GM23338 (cell line): Measurements from ENCODE around the gene FARSB. TPM values are rescaled to one million over a fixed set of nuclear protein-coding genes. Genes with fewer than 3 reads are reported as not detected.

Experiments used
- ATAC-seq: fragments of 200-7000 bp; cut with Tn5 transposase; 3 replicates; pipeline ENCODE4 v1.9.1; 2020
- DNase-seq: peaks from one replicate; pipeline ENCODE4 v3.0.0-alpha.2; 2015; ENCODE audit warnings: low spot score
- H2AFZ ChIP-seq: fragments of 200-600 bp; sonication (generic); 2 replicates; pipeline ENCODE4 v1.8.0; 2016; ENCODE audit warnings: antibody characterized with exemption, mild to moderate bottlenecking, moderate library complexity
- H3F3A ChIP-seq: fragments of 200-600 bp; sonication (generic); replicated peaks from 2 replicates; pipeline ENCODE4 v1.8.0; 2017; ENCODE audit warnings: antibody characterized with exemption, mixed run types, low read depth
- H3K27ac ChIP-seq: fragments of 200-600 bp; sonication (generic); 2 replicates; pipeline ENCODE4 v1.6.1; 2016; ENCODE audit warnings: low read depth
- H3K27me3 ChIP-seq: fragments of 200-600 bp; sonication (generic); 2 replicates; pipeline ENCODE4 v1.8.0; 2016; ENCODE audit warnings: mild to moderate bottlenecking, mixed run types, moderate library complexity; ENCODE audit not compliant: insufficient read depth
- H3K36me3 ChIP-seq: fragments of 200-600 bp; sonication (generic); 2 replicates; pipeline ENCODE4 v1.8.0; 2016; ENCODE audit warnings: mild to moderate bottlenecking; ENCODE audit not compliant: insufficient read depth
- H3K4me1 ChIP-seq: fragments of 200-600 bp; sonication (generic); 2 replicates; pipeline ENCODE4 v1.8.0; 2016; ENCODE audit warnings: mild to moderate bottlenecking, moderate library complexity; ENCODE audit not compliant: insufficient read depth
- H3K4me2 ChIP-seq: fragments of 200-600 bp; sonication (generic); 2 replicates; pipeline ENCODE4 v1.7.1; 2017; ENCODE audit warnings: mixed run types
- H3K4me3 ChIP-seq: fragments of 200-600 bp; sonication (generic); 2 replicates; pipeline ENCODE4 v1.6.1; 2016; ENCODE audit warnings: mixed run types
- H3K79me2 ChIP-seq: fragments of 200-600 bp; sonication (generic); replicated peaks from 2 replicates; pipeline ENCODE4 v1.8.0; 2017; ENCODE audit warnings: mild to moderate bottlenecking; ENCODE audit not compliant: insufficient read depth
- H3K9me2 ChIP-seq: fragments of 200-600 bp; sonication (generic); 2 replicates; pipeline ENCODE4 v1.8.0; 2017; ENCODE audit not compliant: insufficient read depth
- H4K20me1 ChIP-seq: fragments of 200-600 bp; sonication (generic); replicated peaks from 2 replicates; pipeline ENCODE4 v1.8.0; 2017; ENCODE audit warnings: mild to moderate bottlenecking; ENCODE audit not compliant: insufficient read depth
- H3K27ac Mint-ChIP-seq: 2 replicates; pipeline ENCODE4 v1.8.0; 2020; ENCODE audit warnings: inconsistent platforms, mild to moderate bottlenecking, moderate library complexity, mixed read lengths
- H3K27me3 Mint-ChIP-seq: 3 replicates; pipeline ENCODE4 v1.8.0; 2022; ENCODE audit warnings: low read depth, mild to moderate bottlenecking, moderate library complexity, mixed read lengths, inconsistent platforms; ENCODE audit not compliant: insufficient read depth, poor library complexity
- H3K36me3 Mint-ChIP-seq: 3 replicates; pipeline ENCODE4 v1.8.0; 2021; ENCODE audit warnings: low read depth, mild to moderate bottlenecking, inconsistent platforms, moderate library complexity, mixed read lengths
- H3K4me1 Mint-ChIP-seq: 3 replicates; pipeline ENCODE4 v1.8.0; 2020; ENCODE audit warnings: mild to moderate bottlenecking, inconsistent platforms, mixed read lengths
- H3K4me3 Mint-ChIP-seq: 3 replicates; pipeline ENCODE4 v1.8.0; 2021; ENCODE audit warnings: moderate library complexity, mild to moderate bottlenecking, inconsistent platforms, mixed read lengths
- H3K9me3 Mint-ChIP-seq: 3 replicates; pipeline ENCODE4 v1.8.0; 2020; ENCODE audit warnings: moderate library complexity, mild to moderate bottlenecking, inconsistent platforms, mixed read lengths
- EZH2 ChIP-seq: fragments of 200-600 bp; sonication (generic); IDR thresholded peaks from one replicate; pipeline ENCODE4 v1.8.0; 2017; ENCODE audit warnings: antibody characterized with exemption, mild to moderate bottlenecking, low read depth; ENCODE audit not compliant: unreplicated experiment
- ZNF114 ChIP-seq: fragments of 250-450 bp; sonication (Bioruptor Pico); IDR thresholded peaks from 2 replicates; pipeline ENCODE4 v1.5.0; 2020; ENCODE audit warnings: mild to moderate bottlenecking, moderate library complexity
- polyA plus RNA-seq: library from polyadenylated mRNA; unstranded; fragments of >200 nt; fragmentation: Nextera tagmentation; extraction: Ambion mirVana; gene quantifications from 2 replicates; pipeline ENCODE4 v1.2.1, GENCODE V29; 2016
- total RNA-seq: library from RNA; depleted of rRNA; stranded (reverse); fragments of >200 nt; shearing (Covaris generic); gene quantifications from 2 replicates; pipeline ENCODE4 v1.2.3, GENCODE V29; 2014
- TF ChIP-seq, protein P1 (sequence below): fragments of 250-450 bp; sonication (Bioruptor Pico); IDR thresholded peaks from 2 replicates; pipeline ENCODE4 v1.5.0; 2020; ENCODE audit warnings: mild to moderate bottlenecking, moderate library complexity

Gene FARSB
- total and polyA plus RNA-seq, 2 experiments from 2014 or later, result 32.5 to 40.0 TPM

DNA sequence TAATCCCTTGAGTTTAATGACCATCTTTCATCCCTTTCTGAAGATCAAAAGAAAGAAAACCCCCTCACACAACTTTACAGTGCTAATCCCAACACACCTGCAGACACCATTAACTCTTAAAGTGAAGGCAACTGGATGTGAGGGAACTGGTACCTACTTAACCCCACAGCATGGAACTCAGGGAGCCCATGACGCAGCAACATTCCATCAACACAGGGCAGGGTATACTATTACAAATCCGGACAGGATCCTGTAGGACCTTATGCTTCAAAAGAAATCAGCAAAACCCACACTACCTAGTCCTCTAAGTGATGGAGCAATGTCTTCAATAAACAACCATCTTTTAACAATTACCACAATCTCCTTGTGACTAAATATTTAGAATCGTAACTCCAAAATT lies 78.6 kb downstream of the FARSB start (continued):
- TF ChIP-seq, protein P1, sequence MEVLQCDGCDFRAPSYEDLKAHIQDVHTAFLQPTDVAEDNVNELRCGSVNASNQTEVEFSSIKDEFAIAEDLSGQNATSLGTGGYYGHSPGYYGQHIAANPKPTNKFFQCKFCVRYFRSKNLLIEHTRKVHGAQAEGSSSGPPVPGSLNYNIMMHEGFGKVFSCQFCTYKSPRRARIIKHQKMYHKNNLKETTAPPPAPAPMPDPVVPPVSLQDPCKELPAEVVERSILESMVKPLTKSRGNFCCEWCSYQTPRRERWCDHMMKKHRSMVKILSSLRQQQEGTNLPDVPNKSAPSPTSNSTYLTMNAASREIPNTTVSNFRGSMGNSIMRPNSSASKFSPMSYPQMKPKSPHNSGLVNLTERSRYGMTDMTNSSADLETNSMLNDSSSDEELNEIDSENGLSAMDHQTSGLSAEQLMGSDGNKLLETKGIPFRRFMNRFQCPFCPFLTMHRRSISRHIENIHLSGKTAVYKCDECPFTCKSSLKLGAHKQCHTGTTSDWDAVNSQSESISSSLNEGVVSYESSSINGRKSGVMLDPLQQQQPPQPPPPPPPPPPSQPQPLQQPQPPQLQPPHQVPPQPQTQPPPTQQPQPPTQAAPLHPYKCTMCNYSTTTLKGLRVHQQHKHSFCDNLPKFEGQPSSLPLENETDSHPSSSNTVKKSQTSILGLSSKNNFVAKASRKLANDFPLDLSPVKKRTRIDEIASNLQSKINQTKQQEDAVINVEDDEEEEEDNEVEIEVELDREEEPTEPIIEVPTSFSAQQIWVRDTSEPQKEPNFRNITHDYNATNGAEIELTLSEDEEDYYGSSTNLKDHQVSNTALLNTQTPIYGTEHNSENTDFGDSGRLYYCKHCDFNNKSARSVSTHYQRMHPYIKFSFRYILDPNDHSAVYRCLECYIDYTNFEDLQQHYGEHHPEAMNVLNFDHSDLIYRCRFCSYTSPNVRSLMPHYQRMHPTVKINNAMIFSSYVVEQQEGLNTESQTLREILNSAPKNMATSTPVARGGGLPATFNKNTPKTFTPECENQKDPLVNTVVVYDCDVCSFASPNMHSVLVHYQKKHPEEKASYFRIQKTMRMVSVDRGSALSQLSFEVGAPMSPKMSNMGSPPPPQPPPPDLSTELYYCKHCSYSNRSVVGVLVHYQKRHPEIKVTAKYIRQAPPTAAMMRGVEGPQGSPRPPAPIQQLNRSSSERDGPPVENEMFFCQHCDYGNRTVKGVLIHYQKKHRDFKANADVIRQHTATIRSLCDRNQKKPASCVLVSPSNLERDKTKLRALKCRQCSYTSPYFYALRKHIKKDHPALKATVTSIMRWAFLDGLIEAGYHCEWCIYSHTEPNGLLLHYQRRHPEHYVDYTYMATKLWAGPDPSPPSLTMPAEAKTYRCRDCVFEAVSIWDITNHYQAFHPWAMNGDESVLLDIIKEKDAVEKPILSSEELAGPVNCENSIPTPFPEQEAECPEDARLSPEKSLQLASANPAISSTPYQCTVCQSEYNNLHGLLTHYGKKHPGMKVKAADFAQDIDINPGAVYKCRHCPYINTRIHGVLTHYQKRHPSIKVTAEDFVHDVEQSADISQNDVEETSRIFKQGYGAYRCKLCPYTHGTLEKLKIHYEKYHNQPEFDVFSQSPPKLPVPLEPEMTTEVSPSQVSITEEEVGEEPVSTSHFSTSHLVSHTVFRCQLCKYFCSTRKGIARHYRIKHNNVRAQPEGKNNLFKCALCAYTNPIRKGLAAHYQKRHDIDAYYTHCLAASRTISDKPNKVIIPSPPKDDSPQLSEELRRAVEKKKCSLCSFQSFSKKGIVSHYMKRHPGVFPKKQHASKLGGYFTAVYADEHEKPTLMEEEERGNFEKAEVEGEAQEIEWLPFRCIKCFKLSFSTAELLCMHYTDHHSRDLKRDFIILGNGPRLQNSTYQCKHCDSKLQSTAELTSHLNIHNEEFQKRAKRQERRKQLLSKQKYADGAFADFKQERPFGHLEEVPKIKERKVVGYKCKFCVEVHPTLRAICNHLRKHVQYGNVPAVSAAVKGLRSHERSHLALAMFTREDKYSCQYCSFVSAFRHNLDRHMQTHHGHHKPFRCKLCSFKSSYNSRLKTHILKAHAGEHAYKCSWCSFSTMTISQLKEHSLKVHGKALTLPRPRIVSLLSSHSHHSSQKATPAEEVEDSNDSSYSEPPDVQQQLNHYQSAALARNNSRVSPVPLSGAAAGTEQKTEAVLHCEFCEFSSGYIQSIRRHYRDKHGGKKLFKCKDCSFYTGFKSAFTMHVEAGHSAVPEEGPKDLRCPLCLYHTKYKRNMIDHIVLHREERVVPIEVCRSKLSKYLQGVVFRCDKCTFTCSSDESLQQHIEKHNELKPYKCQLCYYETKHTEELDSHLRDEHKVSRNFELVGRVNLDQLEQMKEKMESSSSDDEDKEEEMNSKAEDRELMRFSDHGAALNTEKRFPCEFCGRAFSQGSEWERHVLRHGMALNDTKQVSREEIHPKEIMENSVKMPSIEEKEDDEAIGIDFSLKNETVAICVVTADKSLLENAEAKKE (CRISPR knock-in tag), result no peak

DNA sequence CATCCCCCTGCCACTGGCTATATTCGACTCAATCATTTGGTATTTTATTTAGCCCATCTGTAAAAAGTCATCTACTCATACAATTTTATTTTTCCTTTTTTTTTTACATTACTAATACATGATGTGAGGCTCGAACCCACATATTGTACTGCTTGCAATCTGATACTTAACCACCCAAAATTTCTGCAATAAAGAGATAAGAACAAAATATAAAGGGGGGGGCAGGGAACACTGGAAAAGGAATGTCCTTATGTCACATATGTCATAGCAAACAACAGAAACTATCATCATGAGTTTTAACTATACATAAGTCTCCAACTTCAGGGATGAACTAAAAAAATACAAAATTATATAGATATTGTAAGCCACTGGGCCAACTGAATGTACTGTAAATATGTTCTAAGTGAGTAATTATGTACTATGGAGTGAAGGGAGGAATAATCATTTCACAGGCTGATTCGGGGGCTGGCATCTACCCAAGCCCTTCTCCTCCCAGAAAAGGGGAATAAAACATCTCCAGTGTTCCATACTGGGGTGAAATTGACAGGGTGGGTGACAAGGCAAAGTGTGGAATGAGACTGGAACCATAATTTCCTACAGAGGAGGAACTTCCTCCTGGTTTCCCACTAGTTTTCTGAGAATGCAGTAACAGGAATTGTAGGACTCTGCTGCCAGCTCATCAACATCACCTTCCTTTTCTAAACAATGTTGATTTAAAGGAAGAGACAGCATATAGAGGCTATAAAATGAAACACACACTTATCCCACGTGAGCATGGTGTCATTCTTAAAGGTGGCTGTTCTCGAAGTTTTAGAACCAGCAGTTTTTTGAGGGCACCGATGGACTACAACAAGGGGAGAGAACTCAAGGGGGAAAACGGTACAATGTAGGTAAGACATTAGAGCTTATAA lies 79.5 kb downstream of the FARSB start:
- Histone ChIP-seq H3K27me3 (no peaks in the 10 kb centered on the region), H3K4me3 (no peak overlapping the region), H2AFZ (no peak overlapping the region), H4K20me1 (no peaks in the 10 kb centered on the region), H3K4me1 (no peaks in the 10 kb centered on the region), H3F3A (no peaks in the 10 kb centered on the region), H3K36me3 (no peaks in the 10 kb centered on the region), H3K9me2 (no peaks in the 10 kb centered on the region), H3K27ac (no peak overlapping the region), H3K4me2 (no peak overlapping the region), H3K79me2 (no peaks in the 10 kb centered on the region)
- ATAC-seq, result no peak
- Mint-ChIP-seq H3K9me3 (no peaks in the 10 kb centered on the region), H3K27me3 (peaks cover 3% of the 10 kb centered on the region), H3K27ac (peak overlapping the region; percentile 42; the same call in 1 of the 2 replicates), H3K4me3 (no peak overlapping the region), H3K4me1 (peaks cover 17% of the 10 kb centered on the region; the same call in 2 of the 3 replicates), H3K36me3 (peaks cover 6% of the 10 kb centered on the region; the same call in 2 of the 3 replicates)
- DNase-seq, result no peak
- TF ChIP-seq ZNF114 (CRISPR knock-in tag), result no peak
- TF ChIP-seq, protein P1 (CRISPR knock-in tag), result no peak
- TF ChIP-seq EZH2, result no peak
